T47D (cell line): ENCODE measurements around the gene SCGB1A1.

Experiments
- DNase-seq, 2 experiments: peaks; one replicate each; pipeline versions ENCODE4 v3.0.0 to v3.0.0-alpha.2; 2011 to 2012; ENCODE audit warnings: low read depth in 1 of 2, low spot score in 1 of 2
- JUND ChIP-seq: IDR thresholded peaks from 2 replicates; pipeline ENCODE4 v1.6.1; 2012; ENCODE audit warnings: low read depth
- in situ Hi-C: cut with HindIII; loops from 2 replicates; pipeline ENCODE4 v1.10.0; 2016; ENCODE audit warnings: low sequenced_read_pairs, low pct_unique_long_range_greater_than_20kb

Gene SCGB1A1

GRCh38 chr11:62451241-62451621 is 32.4 kb downstream of the SCGB1A1 start:
- in situ Hi-C loops = no loop called here
- no peak for DNase-seq
- no peak for TF ChIP-seq JUND

DNA sequence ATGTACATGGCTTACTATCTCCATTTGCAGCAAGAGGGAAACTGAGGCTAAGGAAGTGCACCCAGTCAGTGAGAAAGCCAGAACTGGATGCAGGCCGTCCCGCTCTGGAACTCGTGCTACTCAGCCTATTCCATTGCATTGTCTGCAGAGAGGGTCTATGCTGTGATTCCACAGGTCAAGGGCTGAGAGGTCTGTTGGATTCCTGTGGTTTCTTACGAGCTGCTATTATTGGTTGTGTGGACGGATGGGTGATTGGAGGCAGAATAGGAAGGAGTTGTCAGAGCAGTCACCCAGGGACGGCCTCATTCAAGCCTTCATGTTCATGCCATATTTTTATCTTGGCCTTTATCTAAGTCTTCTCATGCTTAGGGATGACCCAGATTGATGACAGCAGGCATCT is 33.4 kb downstream of the SCGB1A1 start:
- DNase-seq = no peak
- in situ Hi-C loops = no loop called here
- no peak for TF ChIP-seq JUND

GRCh38 chr11:62452839-62453468 is 34.1 kb downstream of the SCGB1A1 start:
- no peak for TF ChIP-seq JUND
- in situ Hi-C loops = no loop called here
- no peak for DNase-seq

DNA sequence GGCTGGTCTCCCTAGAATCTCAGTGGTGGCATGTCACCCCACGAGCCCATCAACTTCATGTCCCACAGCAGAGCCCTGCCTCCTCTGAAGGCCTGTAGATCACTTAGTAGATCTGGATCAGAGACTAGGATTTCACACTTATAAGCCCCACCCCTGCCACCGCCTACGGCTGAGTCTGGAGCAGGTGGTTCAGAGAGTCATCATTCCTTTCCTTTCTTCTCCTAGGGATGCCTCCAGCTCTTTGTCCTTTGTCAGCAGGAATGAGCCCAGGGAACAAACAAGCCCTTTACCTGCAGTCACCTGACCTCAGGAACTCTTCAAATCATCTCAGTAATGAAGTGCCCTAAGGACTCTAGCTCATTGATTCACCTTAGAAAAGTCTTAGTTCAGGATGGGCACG is 37.8 kb downstream of the SCGB1A1 start:
- DNase-seq = peak in 1 of 2 experiments; percentile 60
- no peak for TF ChIP-seq JUND
- in situ Hi-C loops = no loop called here

DNA sequence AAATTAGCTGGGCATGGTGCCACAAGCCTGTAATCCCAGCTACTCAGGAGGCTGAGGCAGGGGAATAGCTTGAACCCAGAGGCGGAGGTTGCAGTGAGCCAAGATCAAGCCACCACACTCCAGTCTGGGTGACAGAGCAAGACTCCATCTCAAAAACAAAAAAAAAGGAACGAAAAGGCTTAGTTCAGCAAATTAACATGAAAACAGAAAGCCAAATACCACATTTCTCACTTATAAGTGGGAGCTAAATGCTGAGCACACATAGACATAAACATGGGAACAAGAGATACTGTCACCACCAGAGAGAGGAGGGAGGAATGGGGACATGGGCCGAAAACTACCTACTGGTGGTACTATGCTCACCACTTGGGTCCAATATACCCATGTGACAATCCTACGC is 38.6 kb downstream of the SCGB1A1 start:
- TF ChIP-seq JUND = no peak
- no peak for DNase-seq
- in situ Hi-C loops = no loop called here

GRCh38 chr11:62458212-62459002 is 39.6 kb downstream of the SCGB1A1 start:
- TF ChIP-seq JUND = no peak
- DNase-seq = no peak
- in situ Hi-C loops = no loop called here

DNA sequence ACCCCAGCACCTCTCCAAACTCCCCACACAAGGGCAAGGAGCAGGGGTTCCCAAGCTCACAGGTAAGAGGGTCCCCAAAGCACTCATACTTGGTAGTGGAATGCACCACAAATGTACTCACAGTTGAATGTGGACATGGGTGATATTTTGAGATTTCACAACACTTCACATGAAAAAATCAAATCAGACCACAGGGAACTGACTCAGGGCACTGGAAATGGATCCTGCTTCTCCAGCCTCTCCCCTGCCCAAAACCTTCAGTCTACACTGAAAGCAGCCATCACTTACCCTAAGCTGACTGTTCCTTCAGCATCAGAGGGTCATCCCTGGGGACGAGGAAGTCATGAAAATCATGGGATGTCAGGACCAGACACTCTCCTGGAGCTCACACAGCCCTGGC is 40.2 kb downstream of the SCGB1A1 start:
- in situ Hi-C loops = no loop called here
- no peak for TF ChIP-seq JUND
- no peak for DNase-seq

GRCh38 chr11:62461740-62462507 is 43.1 kb downstream of the SCGB1A1 start:
- in situ Hi-C loops = no loop called here
- no peak for DNase-seq
- no peak for TF ChIP-seq JUND

DNA sequence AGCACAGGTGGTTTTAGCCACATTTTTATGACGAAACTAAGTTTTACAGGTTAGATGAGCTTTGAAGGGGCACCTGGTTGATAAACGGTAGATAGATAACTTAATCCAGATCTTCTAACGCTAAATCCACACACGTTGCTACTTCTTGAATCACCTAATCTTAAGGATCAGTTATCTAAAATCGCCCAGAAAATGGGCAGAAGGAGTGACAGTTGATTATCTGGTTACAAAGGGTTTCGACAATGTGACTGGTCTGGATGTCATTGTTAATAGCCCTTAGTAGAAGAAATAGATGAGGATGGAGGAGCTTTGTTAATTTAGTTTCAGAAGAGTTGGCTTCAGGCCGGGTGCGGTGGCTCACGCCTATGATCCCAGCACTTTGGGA is 43.7 kb downstream of the SCGB1A1 start:
- DNase-seq = no peak
- no peak for TF ChIP-seq JUND
- in situ Hi-C loops = no loop called here

DNA sequence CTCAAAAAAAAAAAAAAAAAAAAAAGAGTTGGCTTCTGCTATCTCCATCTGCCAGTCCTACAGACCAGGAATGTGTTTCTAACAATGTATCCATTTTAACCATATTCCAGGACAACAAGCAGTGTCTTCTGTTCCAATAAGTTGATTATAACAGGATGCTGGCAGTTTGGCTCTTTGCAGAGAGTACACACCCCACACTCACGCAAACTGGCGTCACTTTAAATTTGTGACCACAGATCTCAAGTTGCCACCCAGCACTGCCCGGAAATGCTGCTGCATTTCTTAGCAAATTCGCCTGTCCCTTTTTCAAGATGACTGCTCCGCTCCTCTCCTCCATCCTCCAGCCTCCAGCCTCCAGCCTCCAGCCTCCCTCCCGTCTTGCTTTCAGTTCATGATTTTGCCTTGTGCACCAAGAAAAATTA is 44.3 kb downstream of the SCGB1A1 start:
- no peak for TF ChIP-seq JUND
- in situ Hi-C loops = no loop called here
- no peak for DNase-seq

GRCh38 chr11:62464655-62465054 is 45.8 kb downstream of the SCGB1A1 start:
- TF ChIP-seq JUND = no peak
- in situ Hi-C loops = no loop called here
- no peak for DNase-seq

DNA sequence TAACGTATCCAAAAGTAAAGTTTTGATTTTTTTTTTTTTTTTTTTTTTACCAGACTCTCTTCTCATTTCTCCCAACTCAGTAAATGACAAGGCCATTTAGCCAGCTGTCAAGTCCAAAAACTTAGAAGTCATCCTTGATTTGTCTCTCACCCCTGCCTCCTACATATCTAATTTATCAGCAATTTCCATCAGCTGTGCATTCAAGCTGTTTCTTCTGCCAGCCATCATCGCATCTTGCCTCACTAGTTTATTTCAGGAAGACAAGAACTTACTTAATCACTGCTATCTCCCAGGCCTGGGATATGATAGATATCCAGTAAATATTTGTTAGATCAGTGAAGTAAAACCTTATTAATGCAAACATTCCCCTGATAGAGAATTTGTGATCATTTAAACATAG is 47.6 kb downstream of the SCGB1A1 start:
- in situ Hi-C loops = no loop called here
- DNase-seq = no peak
- TF ChIP-seq JUND = no peak

- DNase-seq = no peak
- in situ Hi-C loops = no loop called here
- no peak for TF ChIP-seq JUND
These were observed 49.7 kb downstream of the SCGB1A1 start for GRCh38 chr11:62468577-62468976.
